SK-N-SH treated with all-trans-retinoic acid at 6 μM for 48 hours (cell line): ENCODE measurements around the gene KCNIP4.

Source experiments
- CSDC2 ChIP-seq: fragments of 250-450 bp; sonication (Bioruptor Pico); IDR thresholded peaks from 2 replicates; pipeline ENCODE4 v1.5.0; 2020; ENCODE audit warnings: mild to moderate bottlenecking, moderate library complexity
- ESRRG ChIP-seq: fragments of 250-450 bp; sonication (Bioruptor Pico); IDR thresholded peaks from 2 replicates; pipeline ENCODE4 v1.6.1; 2021; ENCODE audit warnings: mild to moderate bottlenecking
- RARB ChIP-seq: fragments of 250-450 bp; sonication (Bioruptor Pico); IDR thresholded peaks from 2 replicates; pipeline ENCODE4 v1.8.0; 2021; ENCODE audit warnings: mild to moderate bottlenecking, moderate library complexity
- SNAI2 ChIP-seq: fragments of 250-450 bp; sonication (Bioruptor Pico); IDR thresholded peaks from 2 replicates; pipeline ENCODE4 v1.5.0; 2020; ENCODE audit warnings: mild to moderate bottlenecking, moderate library complexity
- TF ChIP-seq, protein P1 (sequence below): fragments of 250-450 bp; sonication (Bioruptor Pico); IDR thresholded peaks from 2 replicates; pipeline ENCODE4 v1.5.1; 2020; ENCODE audit warnings: low read depth, mild to moderate bottlenecking, moderate library complexity
- TF ChIP-seq, protein P2 (sequence below): fragments of 250-450 bp; sonication (Bioruptor Pico); IDR thresholded peaks from 2 replicates; pipeline ENCODE4 v1.8.0; 2020; ENCODE audit warnings: mild to moderate bottlenecking, moderate library complexity, borderline replicate concordance

DNA sequence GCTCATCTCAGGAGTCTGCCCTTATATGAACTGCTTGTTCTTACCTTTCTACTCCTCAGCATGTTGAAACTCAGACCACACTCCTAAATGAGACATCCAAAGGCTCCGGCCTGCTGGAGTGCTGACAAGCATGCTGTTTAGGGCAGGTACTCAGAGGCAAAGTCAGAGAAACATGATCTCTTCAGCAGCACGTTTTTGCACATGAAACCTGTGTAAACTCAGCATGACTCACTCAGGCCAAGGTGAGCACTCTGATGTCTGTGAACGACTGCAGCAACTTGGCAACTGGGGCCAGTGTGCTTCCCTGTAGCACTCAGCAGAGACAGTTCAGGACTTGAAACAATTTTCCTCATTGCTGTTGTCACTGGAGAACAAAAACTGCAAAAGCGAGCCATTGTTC lies 1138.8 kb downstream of the KCNIP4 start:
- TF ChIP-seq, protein P1, sequence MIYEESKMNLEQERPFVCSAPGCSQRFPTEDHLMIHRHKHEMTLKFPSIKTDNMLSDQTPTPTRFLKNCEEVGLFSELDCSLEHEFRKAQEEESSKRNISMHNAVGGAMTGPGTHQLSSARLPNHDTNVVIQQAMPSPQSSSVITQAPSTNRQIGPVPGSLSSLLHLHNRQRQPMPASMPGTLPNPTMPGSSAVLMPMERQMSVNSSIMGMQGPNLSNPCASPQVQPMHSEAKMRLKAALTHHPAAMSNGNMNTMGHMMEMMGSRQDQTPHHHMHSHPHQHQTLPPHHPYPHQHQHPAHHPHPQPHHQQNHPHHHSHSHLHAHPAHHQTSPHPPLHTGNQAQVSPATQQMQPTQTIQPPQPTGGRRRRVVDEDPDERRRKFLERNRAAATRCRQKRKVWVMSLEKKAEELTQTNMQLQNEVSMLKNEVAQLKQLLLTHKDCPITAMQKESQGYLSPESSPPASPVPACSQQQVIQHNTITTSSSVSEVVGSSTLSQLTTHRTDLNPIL (CRISPR knock-in tag) = no peak
- TF ChIP-seq, protein P2, sequence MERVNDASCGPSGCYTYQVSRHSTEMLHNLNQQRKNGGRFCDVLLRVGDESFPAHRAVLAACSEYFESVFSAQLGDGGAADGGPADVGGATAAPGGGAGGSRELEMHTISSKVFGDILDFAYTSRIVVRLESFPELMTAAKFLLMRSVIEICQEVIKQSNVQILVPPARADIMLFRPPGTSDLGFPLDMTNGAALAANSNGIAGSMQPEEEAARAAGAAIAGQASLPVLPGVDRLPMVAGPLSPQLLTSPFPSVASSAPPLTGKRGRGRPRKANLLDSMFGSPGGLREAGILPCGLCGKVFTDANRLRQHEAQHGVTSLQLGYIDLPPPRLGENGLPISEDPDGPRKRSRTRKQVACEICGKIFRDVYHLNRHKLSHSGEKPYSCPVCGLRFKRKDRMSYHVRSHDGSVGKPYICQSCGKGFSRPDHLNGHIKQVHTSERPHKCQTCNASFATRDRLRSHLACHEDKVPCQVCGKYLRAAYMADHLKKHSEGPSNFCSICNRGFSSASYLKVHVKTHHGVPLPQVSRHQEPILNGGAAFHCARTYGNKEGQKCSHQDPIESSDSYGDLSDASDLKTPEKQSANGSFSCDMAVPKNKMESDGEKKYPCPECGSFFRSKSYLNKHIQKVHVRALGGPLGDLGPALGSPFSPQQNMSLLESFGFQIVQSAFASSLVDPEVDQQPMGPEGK (CRISPR knock-in tag) = no peak
- no peak for TF ChIP-seq SNAI2 (CRISPR knock-in tag)
- no peak for TF ChIP-seq RARB
- no peak for TF ChIP-seq ESRRG (CRISPR knock-in tag)
- TF ChIP-seq CSDC2 (CRISPR knock-in tag) = no peak
